IPS-NIHi11 (cell line): ENCODE results near the gene C2CD4D.
"Not testable (repeated sequence)": the region's sequence is repeated elsewhere in the genome, so short reads cannot be mapped to it uniquely, and the experiment has no call there.

Experiments used
- DNase-seq: peaks from one replicate; pipeline ENCODE4 v3.0.0; 2012; ENCODE audit warnings: mixed read lengths, low spot score

The C2CD4D gene

GRCh38 chr1:151858886-151859665 lies 19.5 kb upstream of the C2CD4D start:
- no peak for DNase-seq

- DNase-seq, result no peak
Measured at GRCh38 chr1:151858030-151858746, 18.6 kb upstream of the C2CD4D start.

GRCh38 chr1:151855933-151856332 lies 16.3 kb upstream of the C2CD4D start:
- DNase-seq, result no peak

- not testable (repeated sequence) for DNase-seq
Measured at GRCh38 chr1:151855516-151855915, 15.9 kb upstream of the C2CD4D start.

- DNase-seq, result no peak
Measured at GRCh38 chr1:151854658-151855057, 15.0 kb upstream of the C2CD4D start.

GRCh38 chr1:151853411-151853943 lies 13.9 kb upstream of the C2CD4D start, which contains the start of gene THEM5:
Gene THEM5 (minus strand): TSS chr1:151853712. CDS start chr1:151853565, 147 bp downstream.
- DNase-seq, result no peak

GRCh38 chr1:151852733-151853132 lies 13.1 kb upstream of the C2CD4D start:
- DNase-seq, result no peak

GRCh38 chr1:151851886-151852285 lies 12.3 kb upstream of the C2CD4D start:
- no peak for DNase-seq

GRCh38 chr1:151849871-151850270 lies 10.3 kb upstream of the C2CD4D start:
- no peak for DNase-seq

- DNase-seq, result no peak
Measured at GRCh38 chr1:151849126-151849525, 9.5 kb upstream of the C2CD4D start.

GRCh38 chr1:151847867-151848596 lies 8.4 kb upstream of the C2CD4D start:
- DNase-seq, result no peak

GRCh38 chr1:151846686-151847237 lies 7.1 kb upstream of the C2CD4D start:
- DNase-seq, result no peak

GRCh38 chr1:151846062-151846568 lies 6.5 kb upstream of the C2CD4D start:
- DNase-seq, result peak; percentile 71

GRCh38 chr1:151843398-151843797 lies 3.8 kb upstream of the C2CD4D start:
- DNase-seq, result no peak

- DNase-seq, result no peak
Measured at GRCh38 chr1:151841141-151841540, 1.5 kb upstream of the C2CD4D start.

GRCh38 chr1:151840421-151840820 lies 801 bp upstream of the C2CD4D start:
- DNase-seq, result no peak

- no peak for DNase-seq
Measured at GRCh38 chr1:151839082-151839412, 573 bp downstream of the C2CD4D start.

GRCh38 chr1:151838222-151839081 lies 1.2 kb downstream of the C2CD4D start:
- peak; percentile 60 for DNase-seq

- DNase-seq, result no peak
Measured at GRCh38 chr1:151837884-151838221, 1.8 kb downstream of the C2CD4D start.

- no peak for DNase-seq
Measured at GRCh38 chr1:151837197-151837596, 2.4 kb downstream of the C2CD4D start.

- DNase-seq, result no peak
Measured at GRCh38 chr1:151835596-151835995, 4.0 kb downstream of the C2CD4D start.
